GM19043 (cell line): ENCODE results near the gene CYP2D6.
"Not testable (repeated sequence)": the region's sequence is repeated elsewhere in the genome, so short reads cannot be mapped to it uniquely, and the experiment has no call there.

ENCODE experiments used
- ATAC-seq: cut with Tn5 transposase; IDR thresholded peaks from one replicate; pipeline ENCODE4 v1.9.1; 2021; ENCODE audit warnings: low read depth; ENCODE audit not compliant: unreplicated experiment

Gene CYP2D6

DNA sequence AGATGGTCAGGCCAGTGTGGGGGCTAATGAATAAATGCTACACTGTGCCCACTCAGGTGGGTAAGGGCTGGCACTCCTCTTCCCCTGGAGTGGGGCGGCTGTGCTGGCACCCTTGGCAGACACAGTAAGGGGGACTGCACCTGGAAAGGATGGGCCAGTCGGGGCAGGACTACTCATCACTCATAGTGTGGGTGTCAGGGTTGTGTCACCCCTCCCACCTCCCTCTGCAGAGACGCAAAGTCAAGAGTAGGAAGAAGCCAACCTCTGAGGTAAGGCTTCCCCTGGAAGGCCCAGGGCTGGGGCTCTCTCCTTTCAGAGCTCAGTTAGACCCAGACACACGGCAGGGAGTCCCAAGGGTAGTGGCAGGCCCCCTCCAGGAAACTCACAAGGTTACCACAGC lies 5.1 kb upstream of the CYP2D6 start:
- ATAC-seq, result not testable (repeated sequence)

DNA sequence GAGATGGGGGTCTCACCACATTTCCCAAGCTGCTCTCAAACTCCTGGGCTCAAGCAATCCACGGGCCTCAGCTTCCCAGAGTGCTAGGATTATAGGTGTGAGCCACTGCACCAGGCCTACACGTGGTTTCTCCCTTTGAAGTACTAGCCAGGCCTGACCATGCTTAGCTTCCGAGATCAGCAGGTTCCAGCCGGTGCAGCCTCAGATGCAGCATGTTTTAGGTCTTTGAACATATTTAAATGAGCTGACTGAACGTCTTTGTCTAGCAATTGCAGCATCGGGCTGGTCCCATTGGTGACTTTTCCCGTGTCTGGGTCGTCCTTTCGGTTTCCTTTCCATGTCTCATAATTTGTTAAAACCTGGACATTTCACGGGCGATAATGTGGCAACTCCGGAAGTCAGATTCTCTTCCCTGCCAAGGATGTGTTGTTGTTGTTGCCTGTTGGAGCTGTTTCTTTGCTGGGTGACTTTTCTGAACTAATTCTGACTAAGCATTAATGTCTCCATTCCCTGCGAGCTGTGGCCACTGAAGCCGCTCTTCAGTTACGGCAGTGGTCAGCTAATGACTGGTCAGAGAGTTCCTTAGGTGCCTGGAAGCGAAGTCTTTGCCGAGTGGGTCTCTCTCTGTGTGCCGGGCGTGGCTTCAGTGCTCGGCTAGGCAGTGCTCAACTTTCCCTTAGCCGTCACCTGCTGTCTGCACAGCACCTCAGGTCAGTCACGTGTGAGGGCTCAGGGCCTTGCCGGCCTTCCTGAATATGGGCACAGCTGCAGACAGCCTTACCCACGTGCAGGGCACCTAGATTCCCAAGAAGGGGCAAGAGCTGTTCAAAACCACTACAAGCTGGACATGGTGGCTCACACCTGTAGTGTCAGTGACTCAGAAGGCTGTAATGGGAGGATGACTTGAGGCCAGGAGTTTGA lies 3.8 kb upstream of the CYP2D6 start:
- ATAC-seq, result no peak

DNA sequence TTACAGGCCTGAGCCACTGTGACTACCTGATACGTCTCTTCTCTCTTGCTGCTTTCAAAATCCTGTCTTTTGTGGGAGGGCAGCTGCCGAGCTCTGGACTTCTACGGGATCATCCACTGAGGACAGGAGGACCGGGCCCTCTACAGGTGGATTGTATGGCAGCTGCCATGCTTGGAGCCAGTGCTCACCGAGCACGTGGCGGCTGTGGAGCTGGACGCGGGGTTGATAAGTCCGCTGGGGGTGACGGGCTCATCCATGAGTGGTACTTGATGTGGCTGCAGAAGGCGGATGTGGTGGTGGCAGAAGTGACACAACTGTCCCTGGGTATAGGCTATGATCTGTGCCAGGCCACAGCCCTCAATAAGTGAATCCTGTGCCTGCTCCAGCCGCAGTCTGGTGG lies 1.8 kb upstream of the CYP2D6 start:
- ATAC-seq, result no peak

DNA sequence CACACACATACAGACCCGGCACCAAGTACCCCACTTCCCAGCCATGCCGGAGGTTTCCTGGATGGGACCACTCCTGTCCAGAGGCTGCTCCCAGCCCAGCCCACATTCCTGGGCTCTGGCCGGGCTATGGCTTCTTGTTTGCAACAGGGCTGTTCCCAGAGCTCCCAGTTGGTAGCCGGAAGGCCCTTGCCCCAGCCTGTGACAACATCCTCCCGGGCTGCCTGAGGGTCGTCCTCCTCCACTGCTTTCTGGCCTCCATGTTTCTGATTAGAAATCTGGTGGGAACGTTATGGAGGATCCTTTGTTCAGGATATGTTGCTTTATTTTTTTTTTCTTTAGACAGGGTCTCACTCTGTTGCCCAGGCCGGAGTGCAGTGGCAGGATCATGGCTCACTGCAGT lies 952 bp upstream of the CYP2D6 start:
- no peak for ATAC-seq

- not testable (repeated sequence) for ATAC-seq
Measured at GRCh38 chr22:42130182-42130581, 428 bp downstream of the CYP2D6 start.

DNA sequence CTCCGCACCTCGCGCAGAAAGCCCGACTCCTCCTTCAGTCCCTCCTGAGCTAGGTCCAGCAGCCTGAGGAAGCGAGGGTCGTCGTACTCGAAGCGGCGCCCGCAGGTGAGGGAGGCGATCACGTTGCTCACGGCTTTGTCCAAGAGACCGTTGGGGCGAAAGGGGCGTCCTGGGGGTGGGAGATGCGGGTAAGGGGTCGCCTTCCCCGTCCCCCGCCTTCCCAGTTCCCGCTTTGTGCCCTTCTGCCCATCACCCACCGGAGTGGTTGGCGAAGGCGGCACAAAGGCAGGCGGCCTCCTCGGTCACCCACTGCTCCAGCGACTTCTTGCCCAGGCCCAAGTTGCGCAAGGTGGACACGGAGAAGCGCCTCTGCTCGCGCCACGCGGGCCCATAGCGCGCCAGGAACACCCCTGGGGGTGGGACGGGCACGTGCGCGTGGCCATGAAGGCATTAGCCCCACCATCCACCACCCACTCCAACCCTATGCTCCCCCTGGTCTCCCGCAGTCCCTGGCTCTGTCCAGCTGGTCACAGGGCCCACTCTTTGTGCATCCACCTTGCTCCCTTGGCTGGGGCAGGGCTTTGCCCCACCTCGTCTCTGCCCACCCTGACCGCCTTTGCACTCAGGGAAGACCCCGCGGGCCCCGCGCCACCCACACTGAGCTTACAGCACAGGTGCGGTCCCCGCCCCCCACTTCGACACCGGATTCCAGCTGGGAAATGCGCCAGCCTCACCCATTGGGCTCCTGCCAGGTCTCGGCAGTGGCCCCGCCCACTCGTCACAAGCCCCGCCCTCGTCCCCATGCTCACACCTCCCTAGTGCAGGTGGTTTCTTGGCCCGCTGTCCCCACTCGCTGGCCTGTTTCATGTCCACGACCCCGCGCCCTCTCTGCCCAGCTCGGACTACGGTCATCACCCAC lies 1.6 kb downstream of the CYP2D6 start:
- not testable (repeated sequence) for ATAC-seq

- not testable (repeated sequence) for ATAC-seq
Measured at GRCh38 chr22:42128007-42128406, 2.6 kb downstream of the CYP2D6 start.

GRCh38 chr22:42127606-42128005 lies 3.0 kb downstream of the CYP2D6 start:
- ATAC-seq, result no peak

DNA sequence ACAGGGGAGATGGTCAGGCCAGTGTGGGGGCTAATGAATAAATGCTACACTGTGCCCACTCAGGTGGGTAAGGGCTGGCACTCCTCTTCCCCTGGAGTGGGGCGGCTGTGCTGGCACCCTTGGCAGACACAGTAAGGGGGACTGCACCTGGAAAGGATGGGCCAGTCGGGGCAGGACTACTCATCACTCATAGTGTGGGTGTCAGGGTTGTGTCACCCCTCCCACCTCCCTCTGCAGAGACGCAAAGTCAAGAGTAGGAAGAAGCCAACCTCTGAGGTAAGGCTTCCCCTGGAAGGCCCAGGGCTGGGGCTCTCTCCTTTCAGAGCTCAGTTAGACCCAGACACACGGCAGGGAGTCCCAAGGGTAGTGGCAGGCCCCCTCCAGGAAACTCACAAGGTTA lies 7.1 kb downstream of the CYP2D6 start:
- not testable (repeated sequence) for ATAC-seq

GRCh38 chr22:42120231-42121021 lies 10.2 kb downstream of the CYP2D6 start:
- not testable (repeated sequence) for ATAC-seq

GRCh38 chr22:42116848-42117424 lies 13.7 kb downstream of the CYP2D6 start:
- no peak for ATAC-seq

DNA sequence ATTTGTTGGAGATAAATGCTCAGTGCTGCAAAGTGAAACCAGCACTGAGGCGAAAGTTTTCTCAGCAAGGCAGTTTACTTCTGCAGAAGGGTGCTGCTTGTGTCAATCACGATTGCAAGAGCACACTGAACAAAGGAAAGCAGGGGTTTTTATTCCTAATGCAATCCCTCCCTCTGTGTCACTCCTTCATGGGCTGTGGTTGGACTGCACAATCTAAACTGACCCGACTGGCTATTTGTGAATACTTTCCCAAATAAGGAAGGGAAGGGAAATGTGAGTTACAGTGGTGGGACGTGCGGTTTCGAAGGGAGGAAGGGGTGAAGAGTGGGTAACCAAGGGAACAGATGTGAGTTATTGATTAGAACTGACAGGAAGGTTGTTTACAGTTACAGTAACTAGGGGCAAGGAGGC lies 15.2 kb downstream of the CYP2D6 start:
- not testable (repeated sequence) for ATAC-seq

DNA sequence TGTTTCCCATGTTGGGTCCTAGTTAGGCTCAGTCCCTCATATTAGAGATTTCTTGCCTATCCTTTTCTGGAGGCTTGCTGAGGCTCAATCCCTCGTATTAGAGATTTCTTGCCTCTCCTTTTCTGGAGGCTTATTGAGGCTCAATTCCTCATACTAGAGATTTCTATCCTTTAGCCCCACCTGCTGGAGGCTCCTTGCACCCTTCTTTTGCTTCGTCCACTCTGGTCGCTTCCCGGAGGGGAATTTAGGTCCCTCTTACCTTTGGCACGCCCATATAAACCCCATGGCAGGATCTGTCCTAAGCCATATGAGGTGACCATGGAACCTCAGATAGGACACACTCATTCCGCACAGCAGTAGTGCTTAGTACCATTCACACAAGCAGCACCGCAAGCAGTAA lies 15.9 kb downstream of the CYP2D6 start:
- ATAC-seq, result no peak

DNA sequence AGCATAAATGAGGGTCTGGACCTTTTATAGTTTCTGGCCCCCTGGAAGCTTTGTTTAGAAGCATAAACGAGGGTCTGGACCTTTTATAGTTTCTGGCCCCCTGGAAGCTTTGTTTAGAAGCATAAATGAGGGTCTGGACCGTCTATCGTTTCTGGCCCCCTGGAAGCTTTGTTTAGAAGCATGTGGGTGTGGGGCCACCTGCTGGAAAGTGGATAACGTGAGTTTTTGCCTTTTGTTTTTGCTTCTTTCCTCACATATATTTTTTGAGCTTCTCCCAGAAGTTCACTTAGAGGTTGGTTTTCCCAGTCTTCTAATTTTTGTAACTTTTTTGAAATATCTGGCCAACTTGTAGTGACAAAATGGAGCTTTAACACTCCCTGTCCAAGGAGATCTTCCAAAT lies 17.8 kb downstream of the CYP2D6 start:
- ATAC-seq, result not testable (repeated sequence)

DNA sequence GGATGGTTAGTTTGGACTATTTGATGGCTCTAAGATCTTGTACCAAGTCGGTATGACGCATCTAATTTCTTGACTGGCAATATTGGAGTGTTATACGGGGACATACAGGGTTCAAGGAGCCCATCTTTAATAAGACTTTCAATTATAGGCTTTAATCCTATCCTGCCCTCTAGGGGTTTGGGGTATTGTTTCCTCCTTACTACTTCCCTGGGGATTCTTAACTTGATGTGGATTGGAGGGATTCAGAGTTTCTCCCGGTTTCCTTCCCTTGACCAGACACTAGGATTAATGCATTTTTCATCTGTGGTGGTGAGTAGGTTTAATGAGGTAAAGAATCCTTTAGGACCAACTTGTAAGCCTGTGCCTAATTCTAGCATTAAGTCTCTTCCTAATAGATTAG lies 18.8 kb downstream of the CYP2D6 start:
- no peak for ATAC-seq

- ATAC-seq, result no peak
Measured at GRCh38 chr22:42108848-42109247, 21.8 kb downstream of the CYP2D6 start.

GRCh38 chr22:42104332-42104860 lies 26.2 kb downstream of the CYP2D6 start:
- not testable (repeated sequence) for ATAC-seq

DNA sequence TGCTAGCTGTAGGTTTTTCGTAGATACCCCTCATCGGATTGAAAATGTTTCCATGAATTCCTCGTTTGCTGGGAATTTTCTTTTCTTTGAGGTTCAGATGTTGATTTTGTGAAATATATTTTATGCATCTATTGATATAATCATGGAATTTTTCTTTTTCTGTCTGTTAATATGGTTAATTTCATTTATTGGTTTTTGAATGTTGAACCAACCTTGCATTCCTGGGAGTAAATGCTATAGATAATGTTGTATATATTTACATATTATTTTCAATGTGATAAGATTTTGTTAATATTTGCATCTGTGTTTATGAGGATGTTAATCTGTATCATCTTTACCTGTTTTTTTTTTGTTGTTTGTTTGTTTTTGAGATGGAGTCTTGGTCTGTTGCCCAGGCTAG lies 29.4 kb downstream of the CYP2D6 start:
- no peak for ATAC-seq

DNA sequence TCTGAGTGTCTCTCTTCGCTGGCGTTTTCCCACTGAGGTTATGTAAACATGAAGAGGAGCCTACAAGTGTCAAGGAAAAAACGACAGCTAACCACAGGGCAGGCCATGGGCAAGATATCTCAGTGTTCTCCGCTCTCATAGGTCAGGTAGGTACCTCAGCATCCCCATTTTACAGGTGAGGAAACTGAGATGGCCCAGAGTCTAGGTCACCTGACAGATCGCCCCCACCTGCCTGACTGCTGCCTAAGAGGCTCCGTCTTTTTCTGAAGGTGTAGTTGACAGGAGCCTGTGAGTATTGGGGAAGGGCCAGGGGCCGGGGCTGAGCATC lies 39.2 kb downstream of the CYP2D6 start:
- no peak for ATAC-seq
